GM21576 (cell line): ENCODE results near the gene JPT2.
"Not testable (repeated sequence)": the region's sequence is repeated elsewhere in the genome, so short reads cannot be mapped to it uniquely, and the experiment has no call there.

Source experiments
- ATAC-seq: cut with Tn5 transposase; IDR thresholded peaks from one replicate; pipeline ENCODE4 v1.9.1; 2021; ENCODE audit warnings: mild to moderate bottlenecking, moderate library complexity; ENCODE audit not compliant: unreplicated experiment

The JPT2 gene

GRCh38 chr16:1705688-1706385, 27.8 kb downstream of the JPT2 start, which contains the start of gene MAPK8IP3:
Gene MAPK8IP3, plus strand, starts transcription at chr16:1706195. Its CDS starts 145 bp downstream, at chr16:1706340.
- peak; percentile 78 for ATAC-seq

GRCh38 chr16:1706386-1707192, 28.5 kb downstream of the JPT2 start:
- peak; percentile 20 for ATAC-seq

GRCh38 chr16:1707193-1707790, 29.2 kb downstream of the JPT2 start:
- ATAC-seq = no peak

- no peak for ATAC-seq
These were observed 30.1 kb downstream of the JPT2 start for GRCh38 chr16:1708083-1708767.

GRCh38 chr16:1708768-1709180, 30.7 kb downstream of the JPT2 start:
- no peak for ATAC-seq

- no peak for ATAC-seq
These were observed 31.3 kb downstream of the JPT2 start for GRCh38 chr16:1709356-1709755.

GRCh38 chr16:1710811-1711507, 32.9 kb downstream of the JPT2 start:
- no peak for ATAC-seq

GRCh38 chr16:1712791-1713261, 34.7 kb downstream of the JPT2 start:
- no peak for ATAC-seq

- ATAC-seq = no peak
These were observed 35.3 kb downstream of the JPT2 start for GRCh38 chr16:1713331-1713730.

- no peak for ATAC-seq
These were observed 35.9 kb downstream of the JPT2 start for GRCh38 chr16:1713933-1714332.

GRCh38 chr16:1715220-1715619, 37.1 kb downstream of the JPT2 start:
- no peak for ATAC-seq

GRCh38 chr16:1718236-1718635, 40.2 kb downstream of the JPT2 start:
- ATAC-seq = not testable (repeated sequence)

GRCh38 chr16:1719559-1720229, 41.6 kb downstream of the JPT2 start:
- ATAC-seq = not testable (repeated sequence)

- ATAC-seq = no peak
These were observed 43.3 kb downstream of the JPT2 start for GRCh38 chr16:1721372-1721771.

GRCh38 chr16:1723450-1724147, 45.5 kb downstream of the JPT2 start:
- ATAC-seq = no peak

GRCh38 chr16:1724491-1724890, 46.4 kb downstream of the JPT2 start:
- no peak for ATAC-seq

- ATAC-seq = no peak
These were observed 48.8 kb downstream of the JPT2 start for GRCh38 chr16:1726661-1727502.
